Esophagus squamous epithelium (tissue), 4 donors: Measurements from ENCODE around the gene DAPK1.

Source experiments
- CTCF ChIP-seq, 6 experiments: fragments of 450-650 bp in 4 of 6; fragments of 200-600 bp in 2 of 6; sonication (generic) in 2 of 6; IDR thresholded peaks; one replicate each; pipeline ENCODE4 v1.5.1; 2016 to 2019; ENCODE audit warnings: antibody characterized with exemption in 6 of 6, mild to moderate bottlenecking in 4 of 6, moderate library complexity in 4 of 6
- POLR2A ChIP-seq, 4 donors: fragments of 450-650 bp; IDR thresholded peaks; one replicate each; pipeline ENCODE4 v1.6.1; 2017; ENCODE audit warnings: antibody characterized with exemption in 4 of 4, mild to moderate bottlenecking in 4 of 4, moderate library complexity in 3 of 4

GRCh38 chr9:87610200-87611155, 112.8 kb downstream of the DAPK1 start:
- TF ChIP-seq CTCF (IDR thresholded peaks at IDR 0.05) (no peak), POLR2A (IDR thresholded peaks at IDR 0.05) (no peak)
